Measurements from ENCODE around the gene ZNF77. TPM values are rescaled to one million over a fixed set of nuclear protein-coding genes. Genes with fewer than 3 reads are reported as not detected.
A peak's percentile ranks its signal among the peaks of the same experiment; 100 is the strongest.
"Not testable (repeated sequence)": the region's sequence is repeated elsewhere in the genome, so short reads cannot be mapped to it uniquely, and the experiment has no call there.

ZNF77 gene
- polyA plus RNA-seq (2013) = 6.3 TPM

- under 1% methylated on average over 66 of the region's 74 CpGs for WGBS (ENCODE audit: insufficient coverage)
- Histone ChIP-seq H3K27me3 (replicated peaks in 2 of 5; ENCODE audit: control insufficient read depth in 4 of 5, insufficient read depth in 5 of 5, low read length in 4 of 5) (no peaks in the 10 kb centered on the region), H3K27ac (ENCODE audit: insufficient read depth in 1 of 2, low read depth in 1 of 2, low read length in 2 of 2, poor library complexity in 1 of 2, severe bottlenecking in 2 of 2) (peak within 1 kb of the TSS; percentile 61 to 81), H3K4me3 (ENCODE audit: control insufficient read depth in 1 of 7, extremely low read depth in 1 of 7, insufficient read depth in 4 of 7, low read depth in 2 of 7, low read length in 6 of 7) (peak within 1 kb of the TSS; percentile 56 to 93 (median 83)), H3K36me3 (ENCODE audit: control insufficient read depth in 4 of 4, insufficient read depth in 4 of 4, low read length in 3 of 4) (no peaks in the 10 kb centered on the region), H3K9me3 (ENCODE audit: control extremely low read depth in 1 of 5, control insufficient read depth in 4 of 5, insufficient read depth in 2 of 5, low read depth in 1 of 5, low read length in 4 of 5) (no peaks in the 10 kb centered on the region), H3K4me1 (ENCODE audit: control extremely low read depth in 1 of 4, control insufficient read depth in 4 of 4, insufficient read depth in 4 of 4, low read length in 3 of 4) (peaks cover 10 to 32% (median 20%) of the 10 kb centered on the region in 4 experiments)
- ChIA-PET POLR2A (interaction anchor here (0.6 to 1.0 kb wide), 3 partner anchors 36 to 56 kb away, joined by 3 to 9 read pairs (median 3); partner anchors contain the start of gene ZNF57), CTCF (interaction anchor here (1.4 kb wide), 1 partner anchor 58 kb away, joined by 4 read pairs; no protein-coding TSS in a partner anchor)
- DNase-seq = peak; percentile 99
Observed at GRCh38 chr19:2944775-2945574, at the start of gene ZNF77. Gene ZNF77 (minus strand): TSS chr19:2944971. CDS start chr19:2944840, 131 bp downstream.

- ChIA-PET POLR2A (no interaction called here), CTCF (no interaction called here)
- Histone ChIP-seq H3K27me3 (replicated peaks in 2 of 5; ENCODE audit: control insufficient read depth in 4 of 5, insufficient read depth in 5 of 5, low read length in 4 of 5) (peaks cover 0 to 3% (median 0%) of the 10 kb centered on the region in 5 experiments), H3K27ac (ENCODE audit: insufficient read depth in 1 of 2, low read depth in 1 of 2, low read length in 2 of 2, poor library complexity in 1 of 2, severe bottlenecking in 2 of 2) (no peak overlapping the region), H3K4me3 (ENCODE audit: control insufficient read depth in 1 of 7, extremely low read depth in 1 of 7, insufficient read depth in 4 of 7, low read depth in 2 of 7, low read length in 6 of 7) (no peak overlapping the region), H3K36me3 (ENCODE audit: control insufficient read depth in 4 of 4, insufficient read depth in 4 of 4, low read length in 3 of 4) (no peaks in the 10 kb centered on the region), H3K4me1 (ENCODE audit: control extremely low read depth in 1 of 4, control insufficient read depth in 4 of 4, insufficient read depth in 4 of 4, low read length in 3 of 4) (no peaks in the 10 kb centered on the region), H3K9me3 (ENCODE audit: control extremely low read depth in 1 of 5, control insufficient read depth in 4 of 5, insufficient read depth in 2 of 5, low read depth in 1 of 5, low read length in 4 of 5) (no peaks in the 10 kb centered on the region)
- no peak for DNase-seq
- 20% methylated on average over 1 of the region's 9 CpGs for WGBS (ENCODE audit: insufficient coverage)
Observed at GRCh38 chr19:2993579-2993978, 48.8 kb upstream of the ZNF77 start.

GRCh38 chr19:2992958-2993357 is 48.2 kb upstream of the ZNF77 start:
- CTCF ChIA-PET = no interaction called here
- Histone ChIP-seq H3K4me3 (ENCODE audit: control insufficient read depth in 1 of 7, extremely low read depth in 1 of 7, insufficient read depth in 4 of 7, low read depth in 2 of 7, low read length in 6 of 7) (no peak overlapping the region), H3K27me3 (replicated peaks in 2 of 5; ENCODE audit: control insufficient read depth in 4 of 5, insufficient read depth in 5 of 5, low read length in 4 of 5) (peaks cover 0 to 3% (median 0%) of the 10 kb centered on the region in 5 experiments), H3K9me3 (ENCODE audit: control extremely low read depth in 1 of 5, control insufficient read depth in 4 of 5, insufficient read depth in 2 of 5, low read depth in 1 of 5, low read length in 4 of 5) (no peaks in the 10 kb centered on the region), H3K4me1 (ENCODE audit: control extremely low read depth in 1 of 4, control insufficient read depth in 4 of 4, insufficient read depth in 4 of 4, low read length in 3 of 4) (no peaks in the 10 kb centered on the region), H3K36me3 (ENCODE audit: control insufficient read depth in 4 of 4, insufficient read depth in 4 of 4, low read length in 3 of 4) (no peaks in the 10 kb centered on the region), H3K27ac (ENCODE audit: insufficient read depth in 1 of 2, low read depth in 1 of 2, low read length in 2 of 2, poor library complexity in 1 of 2, severe bottlenecking in 2 of 2) (no peak overlapping the region)
- POLR2A ChIA-PET = no interaction called here
- WGBS (ENCODE audit: insufficient coverage) = 81% methylated on average over 7 of the region's 14 CpGs
- DNase-seq = no peak

- H3K9me3 ChIP-seq (ENCODE audit: control extremely low read depth in 1 of 5, control insufficient read depth in 4 of 5, insufficient read depth in 2 of 5, low read depth in 1 of 5, low read length in 4 of 5); POLR2A ChIA-PET; CTCF ChIA-PET; H3K4me3 ChIP-seq (ENCODE audit: control insufficient read depth in 1 of 7, extremely low read depth in 1 of 7, insufficient read depth in 4 of 7, low read depth in 2 of 7, low read length in 6 of 7); DNase-seq; H3K36me3 ChIP-seq (ENCODE audit: control insufficient read depth in 4 of 4, insufficient read depth in 4 of 4, low read length in 3 of 4); H3K27ac ChIP-seq (ENCODE audit: insufficient read depth in 1 of 2, low read depth in 1 of 2, low read length in 2 of 2, poor library complexity in 1 of 2, severe bottlenecking in 2 of 2); H3K27me3 ChIP-seq (replicated peaks in 2 of 5; ENCODE audit: control insufficient read depth in 4 of 5, insufficient read depth in 5 of 5, low read length in 4 of 5); H3K4me1 ChIP-seq (ENCODE audit: control extremely low read depth in 1 of 4, control insufficient read depth in 4 of 4, insufficient read depth in 4 of 4, low read length in 3 of 4): not testable (repeated sequence)
- 95% methylated on average over 11 of the region's 11 CpGs for WGBS (ENCODE audit: insufficient coverage)
Observed at GRCh38 chr19:2992333-2992732, 47.6 kb upstream of the ZNF77 start.

GRCh38 chr19:2989236-2989946 is 44.6 kb upstream of the ZNF77 start:
- Histone ChIP-seq H3K27ac (ENCODE audit: insufficient read depth in 1 of 2, low read depth in 1 of 2, low read length in 2 of 2, poor library complexity in 1 of 2, severe bottlenecking in 2 of 2) (no peak overlapping the region), H3K9me3 (ENCODE audit: control extremely low read depth in 1 of 5, control insufficient read depth in 4 of 5, insufficient read depth in 2 of 5, low read depth in 1 of 5, low read length in 4 of 5) (no peaks in the 10 kb centered on the region), H3K36me3 (ENCODE audit: control insufficient read depth in 4 of 4, insufficient read depth in 4 of 4, low read length in 3 of 4) (no peaks in the 10 kb centered on the region), H3K4me3 (ENCODE audit: control insufficient read depth in 1 of 7, extremely low read depth in 1 of 7, insufficient read depth in 4 of 7, low read depth in 2 of 7, low read length in 6 of 7) (no peak overlapping the region), H3K27me3 (replicated peaks in 2 of 5; ENCODE audit: control insufficient read depth in 4 of 5, insufficient read depth in 5 of 5, low read length in 4 of 5) (peaks cover 0 to 3% (median 0%) of the 10 kb centered on the region in 5 experiments), H3K4me1 (ENCODE audit: control extremely low read depth in 1 of 4, control insufficient read depth in 4 of 4, insufficient read depth in 4 of 4, low read length in 3 of 4) (peaks cover 0 to 15% (median 5%) of the 10 kb centered on the region in 4 experiments)
- ChIA-PET CTCF (no interaction called here), POLR2A (no interaction called here)
- DNase-seq = no peak
- WGBS (ENCODE audit: insufficient coverage) = 98% methylated on average over 13 of the region's 15 CpGs

GRCh38 chr19:2988568-2988967 is 43.8 kb upstream of the ZNF77 start:
- H3K4me3 ChIP-seq (ENCODE audit: control insufficient read depth in 1 of 7, extremely low read depth in 1 of 7, insufficient read depth in 4 of 7, low read depth in 2 of 7, low read length in 6 of 7) = no peak overlapping the region
- peaks cover 0 to 3% (median 0%) of the 10 kb centered on the region in 5 experiments for H3K27me3 ChIP-seq (replicated peaks in 2 of 5; ENCODE audit: control insufficient read depth in 4 of 5, insufficient read depth in 5 of 5, low read length in 4 of 5)
- no peak for DNase-seq
- H3K36me3 ChIP-seq (ENCODE audit: control insufficient read depth in 4 of 4, insufficient read depth in 4 of 4, low read length in 3 of 4) = no peaks in the 10 kb centered on the region
- H3K4me1 ChIP-seq (ENCODE audit: control extremely low read depth in 1 of 4, control insufficient read depth in 4 of 4, insufficient read depth in 4 of 4, low read length in 3 of 4) = peaks cover 0 to 23% (median 8%) of the 10 kb centered on the region in 4 experiments
- ChIA-PET CTCF (no interaction called here), POLR2A (no interaction called here)
- H3K9me3 ChIP-seq (ENCODE audit: control extremely low read depth in 1 of 5, control insufficient read depth in 4 of 5, insufficient read depth in 2 of 5, low read depth in 1 of 5, low read length in 4 of 5) = no peaks in the 10 kb centered on the region
- 100% methylated on average over 2 of the region's 3 CpGs for WGBS (ENCODE audit: insufficient coverage)
- H3K27ac ChIP-seq (ENCODE audit: insufficient read depth in 1 of 2, low read depth in 1 of 2, low read length in 2 of 2, poor library complexity in 1 of 2, severe bottlenecking in 2 of 2) = no peak overlapping the region

GRCh38 chr19:2987797-2988196 is 43.0 kb upstream of the ZNF77 start:
- H3K9me3 ChIP-seq (ENCODE audit: control extremely low read depth in 1 of 5, control insufficient read depth in 4 of 5, insufficient read depth in 2 of 5, low read depth in 1 of 5, low read length in 4 of 5) = no peaks in the 10 kb centered on the region
- H3K4me1 ChIP-seq (ENCODE audit: control extremely low read depth in 1 of 4, control insufficient read depth in 4 of 4, insufficient read depth in 4 of 4, low read length in 3 of 4) = peaks cover 0 to 31% (median 12%) of the 10 kb centered on the region in 4 experiments
- H3K4me3 ChIP-seq (ENCODE audit: control insufficient read depth in 1 of 7, extremely low read depth in 1 of 7, insufficient read depth in 4 of 7, low read depth in 2 of 7, low read length in 6 of 7) = no peak overlapping the region
- 94% methylated on average over 5 of the region's 12 CpGs for WGBS (ENCODE audit: insufficient coverage)
- no peaks in the 10 kb centered on the region for H3K36me3 ChIP-seq (ENCODE audit: control insufficient read depth in 4 of 4, insufficient read depth in 4 of 4, low read length in 3 of 4)
- ChIA-PET CTCF (no interaction called here), POLR2A (no interaction called here)
- H3K27ac ChIP-seq (ENCODE audit: insufficient read depth in 1 of 2, low read depth in 1 of 2, low read length in 2 of 2, poor library complexity in 1 of 2, severe bottlenecking in 2 of 2) = no peak overlapping the region
- no peaks in the 10 kb centered on the region for H3K27me3 ChIP-seq (replicated peaks in 2 of 5; ENCODE audit: control insufficient read depth in 4 of 5, insufficient read depth in 5 of 5, low read length in 4 of 5)
- no peak for DNase-seq
